Measurements from ENCODE around the gene RGL3.
"Not testable (repeated sequence)": the region's sequence is repeated elsewhere in the genome, so short reads cannot be mapped to it uniquely, and the experiment has no call there.

RGL3 gene

DNA sequence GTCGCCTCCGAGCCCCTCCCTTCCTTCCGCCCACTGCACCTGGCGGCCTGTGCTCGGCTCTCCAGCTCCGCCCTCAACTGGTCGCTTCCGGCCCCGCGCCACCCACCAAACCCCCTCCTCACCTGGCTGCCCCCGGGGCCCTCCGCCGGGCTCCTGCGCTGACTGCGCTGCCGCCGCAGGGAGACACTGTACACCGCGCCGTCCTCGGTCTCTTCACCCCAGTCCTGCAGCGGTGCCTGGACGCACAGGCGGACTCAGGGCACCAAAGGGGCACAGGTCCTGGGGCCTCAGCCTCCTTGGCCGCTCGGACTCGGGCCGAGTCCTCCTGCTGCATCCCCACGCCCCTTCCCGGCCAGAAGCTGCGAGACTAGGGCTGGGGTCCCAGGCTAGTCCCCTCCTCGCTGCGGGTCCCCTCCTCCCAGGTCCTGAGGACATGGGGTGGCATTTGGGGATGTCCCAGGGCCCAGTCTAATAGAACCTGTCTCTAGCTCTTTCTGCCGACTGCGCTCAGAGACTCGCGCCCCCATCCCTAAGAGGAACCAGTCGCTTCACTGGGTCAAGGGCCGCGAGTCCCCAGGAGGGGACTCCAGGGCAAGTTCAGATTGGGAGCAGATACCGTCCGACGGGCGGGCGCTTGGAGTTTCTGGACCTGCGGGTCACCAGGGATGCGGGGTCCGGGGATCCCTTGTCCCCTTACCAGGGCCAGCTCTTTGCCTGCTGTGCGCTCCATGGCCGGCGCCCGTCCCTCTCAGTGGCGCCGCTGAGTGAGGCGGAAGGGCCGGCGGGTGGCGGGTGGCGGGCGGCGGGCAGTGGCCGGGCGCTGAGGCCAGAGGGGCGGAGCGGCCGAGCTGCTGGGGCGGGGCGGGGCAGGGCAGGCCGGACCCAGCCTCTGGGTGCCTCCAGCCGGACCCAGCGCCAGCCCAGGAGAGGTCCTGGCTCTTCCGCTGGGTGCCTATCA, at the start of gene RGL3:
Gene RGL3 (minus strand): TSS at position 766 of the 958 bp plus-strand sequence. CDS start 36 bp downstream, at position 730.
- peak; percentile 49 for DNase-seq (ENCODE audit: low read depth)

- not testable (repeated sequence) for DNase-seq (ENCODE audit: low read depth)
These were observed 49.2 kb upstream of the RGL3 start for GRCh38 chr19:11468266-11468845.

DNA sequence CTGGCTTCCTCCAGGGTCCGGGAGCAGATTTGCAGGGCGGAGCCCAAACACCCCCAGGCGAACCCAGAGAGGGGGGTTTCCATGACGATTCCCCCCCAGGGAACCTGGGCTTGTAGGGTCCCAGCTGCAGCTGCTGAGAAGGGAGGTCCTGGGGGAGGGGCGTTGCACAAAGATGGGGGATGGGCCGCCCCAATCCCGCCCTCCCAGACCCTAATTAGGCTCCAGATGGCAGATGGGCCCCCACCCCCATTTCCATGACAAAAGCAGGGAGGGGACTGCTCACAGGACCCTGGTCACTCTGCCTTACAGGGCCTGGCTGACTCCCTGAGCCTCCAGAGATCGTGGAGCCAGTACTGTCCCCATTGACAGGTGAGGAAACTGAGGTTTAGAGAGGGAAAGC, 46.5 kb upstream of the RGL3 start:
- no peak for DNase-seq (ENCODE audit: low read depth)

DNA sequence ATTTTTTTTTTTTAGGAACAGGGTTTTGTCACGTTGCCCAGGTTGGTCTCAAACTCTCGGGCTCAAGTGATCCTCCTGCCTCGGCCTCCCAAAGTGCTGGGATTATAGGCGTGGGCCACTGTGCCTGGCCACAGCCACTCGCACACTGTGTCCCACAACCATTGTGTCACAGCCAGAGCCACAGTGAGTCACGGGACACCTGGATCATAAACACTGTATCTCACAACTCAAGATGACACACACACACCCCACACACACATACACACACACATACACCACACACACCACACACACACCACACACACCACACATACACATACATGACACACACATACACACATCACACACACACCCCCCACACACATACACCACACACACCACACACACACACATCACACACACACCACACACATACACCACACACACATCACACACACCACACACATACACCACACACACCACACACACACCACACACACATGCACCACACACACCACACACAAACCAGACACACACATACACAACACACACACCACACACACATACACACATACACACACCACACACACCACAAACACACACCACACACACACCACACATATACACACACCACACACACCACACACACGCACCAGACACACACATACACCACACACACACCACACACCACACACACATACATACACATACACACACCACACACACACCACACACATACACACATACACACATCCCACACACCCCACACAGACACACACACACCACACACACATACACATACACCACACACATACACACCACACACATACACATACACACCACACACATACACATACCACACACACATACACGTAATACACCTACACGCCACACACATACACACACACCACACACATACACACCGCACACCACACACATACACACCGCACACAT, 45.5 kb upstream of the RGL3 start:
- no peak for DNase-seq (ENCODE audit: low read depth)

GRCh38 chr19:11463391-11463790, 44.3 kb upstream of the RGL3 start:
- DNase-seq (ENCODE audit: low read depth): no peak

- no peak for DNase-seq (ENCODE audit: low read depth)
These were observed 42.3 kb upstream of the RGL3 start for GRCh38 chr19:11461453-11461852.

DNA sequence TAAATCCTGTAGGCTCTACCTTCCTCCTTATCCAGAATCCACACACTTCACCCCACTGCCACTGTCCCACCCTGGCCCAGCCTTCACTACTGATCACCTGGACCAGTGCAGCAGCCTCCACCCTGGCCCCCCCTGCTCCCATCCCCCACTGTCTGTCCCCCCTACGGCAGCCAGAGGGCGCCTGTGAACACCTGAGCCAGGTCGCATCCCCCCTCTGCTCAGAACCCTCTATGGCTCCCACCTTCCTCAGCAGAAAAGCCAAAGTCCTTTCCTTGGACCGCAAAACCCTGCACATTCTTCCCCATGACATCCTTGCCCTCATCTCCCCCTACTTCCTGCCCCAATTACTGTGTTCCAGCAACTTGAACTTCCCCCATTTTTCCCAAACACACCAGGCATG, 41.1 kb upstream of the RGL3 start:
- DNase-seq (ENCODE audit: low read depth): no peak

- DNase-seq (ENCODE audit: low read depth): not testable (repeated sequence)
These were observed 39.8 kb upstream of the RGL3 start for GRCh38 chr19:11458912-11459311.

DNA sequence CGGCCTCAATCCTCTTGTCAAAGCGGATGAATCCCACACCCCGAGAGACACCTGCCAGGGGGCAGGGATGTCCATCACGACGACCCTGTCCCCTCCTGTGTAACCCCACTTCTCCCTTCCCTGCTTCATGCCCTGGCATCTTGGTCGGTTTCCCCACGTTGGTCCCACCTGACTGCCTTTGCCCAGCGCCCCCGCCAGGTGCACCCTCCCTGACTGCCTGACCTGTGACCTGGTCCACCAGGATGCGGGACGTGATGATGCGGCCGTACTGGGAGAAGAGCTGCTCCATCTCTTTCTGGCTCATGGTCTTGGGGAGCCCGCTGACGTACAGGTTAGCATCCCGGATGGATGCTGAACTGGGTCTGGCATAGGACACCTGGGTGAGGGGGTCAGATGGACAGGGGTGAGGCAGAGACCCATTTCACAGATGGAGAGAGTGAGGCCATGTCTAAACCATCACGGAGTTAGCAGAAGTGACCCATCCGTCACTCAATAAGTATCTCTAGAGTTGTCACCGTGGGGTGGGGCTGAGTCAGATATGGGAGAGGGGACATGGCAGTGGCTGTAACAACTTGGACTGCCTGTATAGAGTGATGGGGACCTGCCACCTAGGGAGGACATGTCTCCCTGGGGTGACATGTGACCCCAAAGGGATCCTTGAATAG, 39.3 kb upstream of the RGL3 start:
- DNase-seq (ENCODE audit: low read depth): no peak

DNA sequence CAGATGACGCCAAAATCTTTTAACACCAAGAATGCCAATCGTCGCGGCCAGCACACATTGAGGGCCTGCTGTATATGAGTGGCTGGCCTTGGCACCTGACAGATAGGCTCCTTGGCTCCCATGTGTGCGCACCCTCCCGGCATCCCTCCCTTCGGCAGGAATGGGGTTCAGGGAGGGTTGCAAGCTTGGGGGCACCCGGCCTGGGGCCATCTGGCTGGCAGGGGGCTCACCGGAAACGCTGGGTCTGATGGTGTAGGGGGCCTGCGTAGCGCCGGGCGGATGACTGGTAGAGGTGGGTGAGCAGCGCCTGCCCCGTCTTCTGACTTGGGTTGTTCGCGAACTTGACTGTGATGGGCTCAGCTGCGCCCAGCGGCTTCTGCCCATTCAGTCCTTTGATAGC, 38.7 kb upstream of the RGL3 start:
- no peak for DNase-seq (ENCODE audit: low read depth)

GRCh38 chr19:11457115-11457514, 38.0 kb upstream of the RGL3 start:
- DNase-seq (ENCODE audit: low read depth): peak; percentile 22

DNA sequence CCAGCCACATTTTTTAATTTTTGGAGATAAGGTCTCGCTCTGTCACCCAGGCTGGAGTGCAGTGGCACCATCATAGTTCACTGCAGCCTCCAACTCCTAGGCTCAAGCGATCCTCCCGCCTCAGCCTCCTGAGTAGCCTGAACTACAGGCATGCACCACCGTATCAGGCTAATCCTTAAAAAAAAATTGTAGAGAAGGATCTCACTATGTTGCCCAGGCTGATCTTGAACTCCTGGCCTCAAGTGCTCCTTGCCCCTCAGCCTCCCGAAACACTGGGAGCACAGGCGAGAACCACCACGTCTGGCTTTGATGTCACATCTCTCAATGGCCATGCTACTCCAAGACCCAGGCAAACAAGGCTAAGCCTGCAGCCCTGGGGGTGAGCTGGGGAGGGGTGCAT, 37.5 kb upstream of the RGL3 start:
- no peak for DNase-seq (ENCODE audit: low read depth)

DNA sequence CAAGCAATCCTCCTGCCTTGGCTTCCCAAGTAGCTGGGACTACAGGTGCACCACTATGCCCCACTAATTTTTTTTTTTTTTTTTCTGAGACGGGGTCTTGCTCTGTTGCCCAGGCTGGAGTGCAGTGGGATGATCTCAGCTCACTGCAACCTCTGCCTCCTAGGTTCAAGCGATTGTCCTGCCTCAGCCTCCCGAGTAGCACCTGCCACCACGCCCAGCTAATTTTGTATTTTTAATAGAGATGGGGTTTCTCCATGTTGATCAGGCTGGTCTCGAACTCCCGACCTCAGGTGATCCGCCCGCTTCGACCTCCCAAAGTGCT, 36.1 kb upstream of the RGL3 start:
- DNase-seq (ENCODE audit: low read depth): not testable (repeated sequence)

DNA sequence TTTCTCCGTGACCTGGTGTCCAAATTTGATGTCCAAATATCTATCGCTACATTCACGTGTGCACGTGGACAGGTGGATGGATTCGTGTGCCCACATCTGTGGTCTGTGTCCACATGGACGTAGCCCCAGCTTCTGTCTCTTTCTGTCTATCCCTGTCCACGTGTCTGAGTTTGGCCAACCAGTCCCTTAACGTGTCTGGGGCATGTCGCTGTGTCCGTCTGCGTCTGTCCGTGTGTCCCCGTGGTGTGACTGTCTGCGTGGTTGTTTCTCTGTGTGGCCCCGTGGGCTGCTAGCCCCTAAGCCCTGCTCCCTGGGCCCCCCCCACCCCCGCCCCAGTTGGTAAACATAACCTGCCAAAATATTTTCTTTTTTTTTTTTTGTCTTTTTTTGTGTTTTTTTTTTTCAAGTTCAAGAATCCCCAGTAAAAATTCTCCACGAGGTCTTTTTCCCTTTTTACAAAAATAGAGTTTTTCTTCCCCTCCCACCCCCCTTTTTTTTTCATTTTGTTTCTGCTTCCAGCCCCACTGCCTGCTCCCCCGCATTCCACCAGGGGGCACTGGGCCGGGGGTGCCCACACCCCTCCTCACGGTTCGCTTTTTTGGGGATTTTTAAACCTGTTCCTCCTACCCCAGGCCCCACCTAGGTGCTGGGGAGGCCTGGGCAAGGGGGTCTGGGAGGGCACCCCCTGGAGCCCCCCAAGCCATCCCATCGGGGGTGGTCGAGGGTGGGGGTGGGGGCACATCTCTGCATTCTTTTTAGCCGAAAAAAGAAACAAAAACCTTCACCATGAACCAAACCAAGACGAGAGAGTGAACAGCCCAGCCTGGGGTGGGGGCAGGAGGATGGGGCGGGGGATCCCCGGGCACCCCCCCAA, 34.6 kb upstream of the RGL3 start:
- no peak for DNase-seq (ENCODE audit: low read depth)

GRCh38 chr19:11452620-11453310, 33.7 kb upstream of the RGL3 start:
- DNase-seq (ENCODE audit: low read depth): no peak

- no peak for DNase-seq (ENCODE audit: low read depth)
These were observed 32.9 kb upstream of the RGL3 start for GRCh38 chr19:11451871-11452619.

GRCh38 chr19:11451327-11451870, 32.3 kb upstream of the RGL3 start:
- DNase-seq (ENCODE audit: low read depth): no peak

- DNase-seq (ENCODE audit: low read depth): no peak
These were observed 31.6 kb upstream of the RGL3 start for GRCh38 chr19:11450570-11451326.

Measured in EH (cell line).